Activated naive CD8-positive, alpha-beta T cell treated with anti-CD3 and anti-CD28 coated beads for 36 hours (primary cell): ENCODE data around the gene CREBRF. TPM values are rescaled to one million over a fixed set of nuclear protein-coding genes. Genes with fewer than 3 reads are reported as not detected.
"Not testable (repeated sequence)": the region's sequence is repeated elsewhere in the genome, so short reads cannot be mapped to it uniquely, and the experiment has no call there.

Experiments used
- DNase-seq: peaks from one replicate; pipeline ENCODE4 v3.0.0; 2021
- H3K27ac Mint-ChIP-seq: one replicate; pipeline ENCODE4 v1.8.0; 2022; ENCODE audit warnings: mild to moderate bottlenecking, moderate library complexity, mixed read lengths
- H3K27me3 Mint-ChIP-seq: one replicate; pipeline ENCODE4 v1.8.0; 2022; ENCODE audit warnings: mild to moderate bottlenecking, mixed read lengths
- H3K36me3 Mint-ChIP-seq: one replicate; pipeline ENCODE4 v1.8.0; 2021; ENCODE audit warnings: mild to moderate bottlenecking, mixed read lengths
- H3K4me1 Mint-ChIP-seq: one replicate; pipeline ENCODE4 v1.8.0; 2021; ENCODE audit warnings: mixed read lengths
- H3K4me3 Mint-ChIP-seq: one replicate; pipeline ENCODE4 v1.8.0; 2022; ENCODE audit warnings: mild to moderate bottlenecking, moderate library complexity, mixed read lengths
- H3K9me3 Mint-ChIP-seq: one replicate; pipeline ENCODE4 v1.8.0; 2022; ENCODE audit warnings: mixed read lengths
- total RNA-seq, 2 experiments: library from RNA; stranded (reverse); gene quantifications; one replicate each; pipeline ENCODE4 v1.2.3, GENCODE V29; 2021

The CREBRF gene
- total RNA-seq, 2 experiments from 2014 or later = 8.6 to 8.8 TPM

DNA sequence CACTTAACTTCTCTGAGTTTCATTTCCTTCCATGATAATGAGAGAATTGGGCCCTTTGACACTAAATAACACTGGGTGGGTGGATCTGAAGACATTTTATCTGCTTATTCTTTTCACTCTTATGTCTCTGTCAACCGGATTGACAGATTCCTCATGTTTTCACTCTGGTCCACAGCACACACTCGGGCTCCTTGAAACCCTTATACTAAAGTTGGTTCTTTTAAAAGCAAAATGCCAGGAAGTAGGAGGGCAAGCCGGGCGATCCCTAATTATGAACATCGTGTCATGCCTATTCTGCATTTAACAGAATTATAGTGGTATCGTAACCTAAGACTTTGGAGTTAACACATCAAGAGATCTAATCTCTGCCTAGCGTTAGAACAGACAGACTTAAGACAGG, 28.2 kb upstream of the CREBRF start:
- H3K27ac Mint-ChIP-seq = peak overlapping the region; percentile 13
- no peaks in the 10 kb centered on the region for H3K27me3 Mint-ChIP-seq
- no peak for DNase-seq
- no peaks in the 10 kb centered on the region for H3K9me3 Mint-ChIP-seq
- H3K4me1 Mint-ChIP-seq = peaks cover 8% of the 10 kb centered on the region
- H3K4me3 Mint-ChIP-seq = no peak overlapping the region
- H3K36me3 Mint-ChIP-seq = peaks cover 20% of the 10 kb centered on the region

DNA sequence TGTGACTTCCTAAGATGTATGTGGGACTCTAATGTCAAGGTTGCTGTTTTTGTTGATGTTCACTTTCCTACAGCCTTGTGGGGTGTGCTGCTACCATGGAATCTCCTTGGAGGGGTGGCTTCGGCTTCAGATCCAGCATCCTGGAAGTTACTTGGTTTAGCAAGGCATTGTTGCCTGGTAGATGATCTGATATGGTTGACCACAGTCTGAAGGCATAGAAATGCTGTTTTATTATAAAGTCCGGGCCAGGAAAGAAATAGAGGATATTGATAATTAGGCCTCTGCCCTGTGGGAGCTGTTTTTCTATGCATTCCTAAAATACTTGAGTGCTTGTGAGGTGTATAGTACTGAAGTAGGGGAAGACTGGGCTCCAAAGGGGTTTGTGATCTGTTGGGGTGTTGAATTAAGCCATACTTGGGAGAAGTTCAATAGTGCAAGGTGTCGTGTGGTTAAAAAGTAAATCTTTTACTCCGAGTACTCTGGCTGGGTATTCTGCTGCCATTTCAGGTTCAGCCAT, 27.3 kb upstream of the CREBRF start:
- Mint-ChIP-seq H3K4me1 (peaks cover 16% of the 10 kb centered on the region), H3K9me3 (no peaks in the 10 kb centered on the region), H3K36me3 (peaks cover 21% of the 10 kb centered on the region), H3K27ac (no peak overlapping the region), H3K4me3 (no peak overlapping the region), H3K27me3 (no peaks in the 10 kb centered on the region)
- DNase-seq = no peak

DNA sequence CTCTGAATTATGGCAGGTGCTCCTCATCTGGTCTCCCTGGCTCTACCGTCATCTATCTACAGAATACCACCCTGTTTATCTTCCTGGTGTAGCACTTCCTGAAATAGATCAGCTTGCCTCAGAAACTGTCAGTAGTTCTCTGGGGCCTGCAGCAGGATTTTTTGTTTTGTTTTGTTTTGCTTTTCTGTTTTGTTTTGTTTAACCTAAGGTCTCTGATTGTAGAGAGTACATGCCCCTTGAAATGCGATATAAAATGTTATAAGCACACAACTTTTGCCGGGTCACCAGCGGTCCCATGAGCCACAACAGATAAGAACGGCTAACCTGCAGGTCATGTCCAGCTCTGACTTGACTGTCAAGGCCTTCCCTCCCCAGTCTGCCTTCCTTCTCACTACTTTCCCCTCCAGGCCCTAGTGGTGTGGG, 26.6 kb upstream of the CREBRF start:
- Mint-ChIP-seq H3K4me3 (no peak overlapping the region), H3K27me3 (no peaks in the 10 kb centered on the region), H3K9me3 (no peaks in the 10 kb centered on the region), H3K36me3 (peaks cover 22% of the 10 kb centered on the region), H3K27ac (no peak overlapping the region), H3K4me1 (peaks cover 20% of the 10 kb centered on the region)
- no peak for DNase-seq

DNA sequence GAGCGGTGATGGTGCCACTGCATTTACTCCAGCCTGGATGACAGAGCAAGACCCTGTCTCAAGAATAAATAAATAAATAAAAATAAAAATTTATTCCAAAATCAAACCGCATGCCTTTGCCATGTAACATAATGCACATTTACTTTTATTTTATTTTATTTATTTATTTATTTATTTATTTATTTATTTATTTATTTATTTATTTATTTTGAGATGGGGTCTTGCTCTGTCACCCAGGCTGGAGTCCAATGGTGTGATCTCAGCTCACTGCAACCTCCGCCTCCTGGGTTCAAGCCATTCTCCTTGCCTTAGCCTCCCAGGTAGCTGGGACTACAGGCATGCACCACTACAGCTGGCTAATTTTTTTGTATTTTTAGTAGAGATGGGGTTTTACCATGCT, 24.1 kb upstream of the CREBRF start:
- peaks cover 42% of the 10 kb centered on the region for H3K4me1 Mint-ChIP-seq
- H3K27ac Mint-ChIP-seq, H3K9me3 Mint-ChIP-seq, H3K4me3 Mint-ChIP-seq, DNase-seq, H3K27me3 Mint-ChIP-seq: not testable (repeated sequence)
- H3K36me3 Mint-ChIP-seq = peaks cover 39% of the 10 kb centered on the region

DNA sequence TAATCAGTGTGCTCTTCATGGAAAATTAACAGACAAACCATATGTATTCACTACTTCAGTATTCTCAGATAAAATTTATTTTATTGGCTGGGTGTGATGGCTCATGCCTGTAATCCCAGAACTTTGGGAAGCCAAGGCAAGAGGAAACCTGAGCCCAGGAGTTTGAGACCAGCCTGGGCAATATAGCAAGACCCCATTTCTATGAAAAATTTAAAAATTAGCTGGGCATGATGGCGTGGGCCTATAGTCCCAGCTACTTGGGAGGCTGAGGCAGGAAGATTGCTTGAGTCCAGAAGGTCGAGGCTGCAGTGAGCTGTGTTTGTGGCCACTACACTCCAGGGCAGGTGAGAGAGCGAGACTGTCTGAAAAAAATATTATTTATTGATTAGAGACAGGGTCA, 23.4 kb upstream of the CREBRF start:
- H3K4me3 Mint-ChIP-seq = no peak overlapping the region
- no peaks in the 10 kb centered on the region for H3K27me3 Mint-ChIP-seq
- no peak for DNase-seq
- H3K27ac Mint-ChIP-seq = peak overlapping the region; percentile 7
- peaks cover 45% of the 10 kb centered on the region for H3K4me1 Mint-ChIP-seq
- peaks cover 42% of the 10 kb centered on the region for H3K36me3 Mint-ChIP-seq
- H3K9me3 Mint-ChIP-seq = peaks cover 2% of the 10 kb centered on the region

DNA sequence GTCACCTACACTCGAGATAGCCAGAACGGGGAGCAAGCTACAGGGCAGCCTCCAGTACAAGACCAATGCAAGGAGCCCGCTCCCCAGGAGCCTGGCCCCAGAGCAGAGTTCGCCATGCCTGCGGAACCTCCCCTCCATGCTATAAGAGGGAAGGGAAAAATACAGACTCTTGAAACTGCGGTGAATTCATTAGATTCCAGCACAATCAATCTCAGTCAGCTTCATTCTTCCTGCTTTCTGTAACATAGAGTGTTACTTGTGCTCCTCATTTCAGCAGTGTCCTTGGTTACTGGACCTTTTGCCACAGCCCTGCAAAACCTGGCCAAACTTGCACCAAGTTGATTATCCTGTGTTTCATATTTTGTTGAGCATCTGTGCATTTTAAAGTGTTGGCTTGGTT, 22.2 kb upstream of the CREBRF start:
- Mint-ChIP-seq H3K4me1 (peaks cover 47% of the 10 kb centered on the region), H3K27me3 (no peaks in the 10 kb centered on the region), H3K9me3 (peaks cover 2% of the 10 kb centered on the region), H3K36me3 (peaks cover 42% of the 10 kb centered on the region), H3K27ac (peak overlapping the region; percentile 93), H3K4me3 (no peak overlapping the region)
- no peak for DNase-seq

DNA sequence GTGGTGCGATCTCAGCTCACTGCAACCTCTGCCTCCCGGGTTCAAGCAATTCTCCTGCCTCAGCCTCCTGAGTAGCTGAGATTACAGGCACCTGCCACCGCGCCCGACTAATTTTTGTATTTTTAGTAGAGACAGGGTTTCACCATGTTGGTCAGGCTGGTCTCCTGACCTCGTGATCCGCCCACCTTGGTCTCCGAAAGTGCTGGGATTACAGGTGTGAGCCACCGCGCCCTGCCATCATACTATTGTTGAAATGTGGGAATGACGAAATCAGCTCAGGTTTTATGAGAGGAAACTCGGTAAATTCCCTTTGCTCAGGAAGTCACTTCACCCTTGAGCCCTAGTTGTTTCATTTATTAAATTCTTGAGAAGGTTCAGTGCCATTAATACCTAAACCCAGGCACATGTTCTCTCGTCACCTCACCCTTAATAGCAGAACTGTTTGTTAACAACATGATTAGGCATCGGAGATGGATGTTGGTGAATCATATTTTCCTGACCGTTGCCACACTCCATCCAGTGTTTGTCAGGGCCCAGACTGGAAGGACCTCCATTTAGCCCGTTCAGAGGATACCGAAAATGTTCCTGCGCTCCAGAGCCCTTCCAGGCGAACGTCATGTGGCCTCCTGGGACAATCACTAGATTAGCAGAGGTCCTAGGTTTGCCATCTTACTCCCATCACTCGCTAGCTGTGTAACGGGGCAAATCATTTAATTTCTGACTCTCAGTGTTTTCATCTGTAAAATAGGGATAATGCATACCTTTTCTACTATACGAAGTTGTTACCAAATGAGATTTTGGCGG, 20.0 kb upstream of the CREBRF start:
- H3K27me3 Mint-ChIP-seq = no peaks in the 10 kb centered on the region
- H3K36me3 Mint-ChIP-seq = peaks cover 42% of the 10 kb centered on the region
- H3K9me3 Mint-ChIP-seq = peaks cover 4% of the 10 kb centered on the region
- H3K4me1 Mint-ChIP-seq = peaks cover 61% of the 10 kb centered on the region
- DNase-seq = peak; percentile 18
- H3K4me3 Mint-ChIP-seq = peak overlapping the region; percentile 71
- peak overlapping the region; percentile 93 for H3K27ac Mint-ChIP-seq

DNA sequence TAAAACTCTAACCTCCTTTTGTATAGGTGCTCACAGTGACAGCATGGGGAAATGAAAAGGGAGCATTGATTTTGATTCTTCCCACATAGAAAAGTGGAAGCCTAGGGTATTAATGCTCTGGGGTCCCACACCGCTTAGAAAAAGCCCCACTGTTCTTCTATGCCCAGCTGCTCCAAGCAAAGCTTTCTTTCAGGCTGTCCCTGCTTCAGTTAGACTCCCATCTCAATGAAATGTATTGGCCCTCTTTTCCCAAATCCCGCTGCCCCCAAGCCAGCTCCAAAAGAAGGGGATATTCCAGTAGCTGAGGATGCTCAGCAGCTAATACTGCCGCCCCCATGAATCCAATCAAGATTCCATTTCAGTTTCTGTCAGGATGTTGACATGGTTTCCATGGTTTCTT, 17.0 kb upstream of the CREBRF start:
- peak overlapping the region; percentile 62 for H3K27ac Mint-ChIP-seq
- peaks cover 26% of the 10 kb centered on the region for H3K36me3 Mint-ChIP-seq
- H3K4me1 Mint-ChIP-seq = peaks cover 46% of the 10 kb centered on the region
- peaks cover 4% of the 10 kb centered on the region for H3K9me3 Mint-ChIP-seq
- DNase-seq = no peak
- H3K4me3 Mint-ChIP-seq = no peak overlapping the region
- no peaks in the 10 kb centered on the region for H3K27me3 Mint-ChIP-seq

DNA sequence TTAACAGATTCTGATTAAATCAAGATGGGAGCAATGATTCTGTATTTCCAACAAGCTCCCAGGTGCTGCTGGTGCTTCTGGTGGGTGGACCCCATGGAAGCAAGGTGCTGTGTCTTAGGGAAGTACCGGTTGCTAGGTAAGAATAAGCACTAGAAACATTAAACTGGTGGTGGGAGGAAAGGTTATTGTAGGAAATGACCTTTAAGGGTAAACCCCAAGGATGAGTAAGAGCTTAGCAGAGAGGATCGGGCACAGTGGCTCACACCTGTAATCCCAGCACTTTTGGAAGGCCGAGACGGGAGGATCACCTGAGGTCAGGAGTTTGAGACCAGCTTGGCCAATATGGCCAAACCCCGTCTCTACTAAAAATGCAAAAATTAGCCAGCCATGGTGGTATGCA, 16.2 kb upstream of the CREBRF start:
- Mint-ChIP-seq H3K27me3 (no peaks in the 10 kb centered on the region), H3K27ac (peak overlapping the region; percentile 17), H3K4me3 (no peak overlapping the region)

DNA sequence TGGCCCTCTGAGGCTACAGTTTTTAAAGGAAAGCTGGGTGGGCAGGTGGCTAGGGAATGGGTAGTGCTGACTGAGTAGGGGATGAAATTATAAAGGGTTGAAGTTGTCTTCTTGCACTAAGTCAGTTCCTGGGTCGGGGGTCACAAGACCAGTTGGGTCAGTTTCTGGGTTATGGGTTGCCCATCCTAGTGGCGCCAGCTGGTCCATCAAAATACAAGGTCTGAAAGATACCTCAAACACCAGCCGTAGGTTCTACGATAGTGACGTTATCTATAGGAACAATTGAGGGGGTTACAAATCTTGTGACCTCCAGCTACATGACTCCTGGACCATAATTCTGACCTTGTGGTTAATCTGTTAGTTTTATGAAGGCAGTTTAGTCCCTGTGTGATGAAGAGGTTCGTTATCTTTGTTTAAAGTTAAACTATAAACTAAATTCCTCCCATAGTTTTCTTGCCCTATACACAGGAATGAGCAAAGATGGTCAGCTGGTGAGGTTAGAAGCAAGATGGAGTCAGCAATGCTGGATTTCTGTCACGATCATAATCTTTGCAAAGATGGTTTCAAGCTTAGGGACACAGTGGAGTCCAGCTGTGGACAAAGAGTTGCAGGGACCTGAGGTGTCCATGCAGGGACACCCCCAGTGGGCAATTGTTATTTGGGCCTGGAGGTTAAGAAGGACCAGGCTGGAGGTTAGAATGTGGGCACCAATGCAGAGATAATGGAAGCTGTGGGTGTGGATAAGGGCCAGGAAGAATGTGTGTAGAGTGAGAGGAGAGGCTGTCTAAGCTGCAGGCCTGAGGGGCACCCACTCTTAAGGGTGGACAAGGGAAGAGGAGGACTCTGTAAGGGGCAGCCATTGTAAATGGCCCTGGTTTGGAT, 14.0 kb upstream of the CREBRF start:
- peaks cover 2% of the 10 kb centered on the region for H3K9me3 Mint-ChIP-seq

More for the DNA sequence above, 16.2 kb upstream of the CREBRF start:
- Mint-ChIP-seq H3K9me3 (peaks cover 4% of the 10 kb centered on the region), H3K36me3 (peaks cover 19% of the 10 kb centered on the region), H3K4me1 (peaks cover 38% of the 10 kb centered on the region)
- DNase-seq = no peak

DNA sequence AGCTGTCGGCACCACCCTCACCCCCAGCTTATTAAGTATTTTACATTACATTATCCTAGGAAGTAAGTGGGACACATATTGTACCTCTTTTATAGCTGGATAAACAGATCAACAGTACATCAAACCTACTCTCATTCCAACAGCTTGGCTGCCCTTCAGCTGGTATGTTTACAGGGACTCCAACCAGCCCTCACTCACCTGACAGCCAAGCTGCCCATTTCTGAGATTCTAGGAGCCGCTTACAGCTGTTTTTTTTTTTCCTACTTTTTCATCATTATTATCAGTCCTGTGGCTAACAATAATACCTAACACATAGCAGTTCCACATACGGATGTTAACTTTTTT, 13.4 kb upstream of the CREBRF start:
- peaks cover 2% of the 10 kb centered on the region for H3K9me3 Mint-ChIP-seq
- no peak for DNase-seq
- no peaks in the 10 kb centered on the region for H3K27me3 Mint-ChIP-seq
- no peak overlapping the region for H3K27ac Mint-ChIP-seq
- H3K4me3 Mint-ChIP-seq = no peak overlapping the region
- peaks cover 16% of the 10 kb centered on the region for H3K4me1 Mint-ChIP-seq
- no peaks in the 10 kb centered on the region for H3K36me3 Mint-ChIP-seq

More for the DNA sequence above, 14.0 kb upstream of the CREBRF start:
- H3K36me3 Mint-ChIP-seq = peaks cover 3% of the 10 kb centered on the region
- H3K4me1 Mint-ChIP-seq = peaks cover 19% of the 10 kb centered on the region
- no peaks in the 10 kb centered on the region for H3K27me3 Mint-ChIP-seq
- DNase-seq = no peak
- H3K27ac Mint-ChIP-seq = no peak overlapping the region
- no peak overlapping the region for H3K4me3 Mint-ChIP-seq

DNA sequence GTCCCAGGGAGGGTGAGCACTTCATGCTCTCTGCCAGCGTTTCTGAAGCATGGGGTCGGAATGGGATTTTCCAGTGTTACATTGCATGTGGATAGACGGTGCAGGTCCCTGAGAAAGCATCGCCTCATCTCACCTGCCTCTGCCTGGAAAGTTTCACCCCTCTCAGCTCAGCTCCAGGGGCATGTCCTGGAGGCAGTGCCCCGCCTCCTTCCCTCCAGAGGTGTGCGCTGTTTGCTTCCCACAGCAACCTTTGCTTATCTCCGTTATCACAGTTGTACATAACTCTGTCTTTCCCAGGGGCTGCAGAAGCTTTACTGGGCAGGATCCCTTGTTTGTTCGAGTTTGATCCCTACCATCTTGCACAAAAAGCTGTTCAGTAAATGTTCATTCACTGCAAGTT, 10.7 kb upstream of the CREBRF start:
- H3K4me1 Mint-ChIP-seq = peaks cover under 1% of the 10 kb centered on the region
- H3K9me3 Mint-ChIP-seq = no peaks in the 10 kb centered on the region
- no peaks in the 10 kb centered on the region for H3K36me3 Mint-ChIP-seq
- DNase-seq = no peak
- no peaks in the 10 kb centered on the region for H3K27me3 Mint-ChIP-seq
- no peak overlapping the region for H3K27ac Mint-ChIP-seq
- no peak overlapping the region for H3K4me3 Mint-ChIP-seq

DNA sequence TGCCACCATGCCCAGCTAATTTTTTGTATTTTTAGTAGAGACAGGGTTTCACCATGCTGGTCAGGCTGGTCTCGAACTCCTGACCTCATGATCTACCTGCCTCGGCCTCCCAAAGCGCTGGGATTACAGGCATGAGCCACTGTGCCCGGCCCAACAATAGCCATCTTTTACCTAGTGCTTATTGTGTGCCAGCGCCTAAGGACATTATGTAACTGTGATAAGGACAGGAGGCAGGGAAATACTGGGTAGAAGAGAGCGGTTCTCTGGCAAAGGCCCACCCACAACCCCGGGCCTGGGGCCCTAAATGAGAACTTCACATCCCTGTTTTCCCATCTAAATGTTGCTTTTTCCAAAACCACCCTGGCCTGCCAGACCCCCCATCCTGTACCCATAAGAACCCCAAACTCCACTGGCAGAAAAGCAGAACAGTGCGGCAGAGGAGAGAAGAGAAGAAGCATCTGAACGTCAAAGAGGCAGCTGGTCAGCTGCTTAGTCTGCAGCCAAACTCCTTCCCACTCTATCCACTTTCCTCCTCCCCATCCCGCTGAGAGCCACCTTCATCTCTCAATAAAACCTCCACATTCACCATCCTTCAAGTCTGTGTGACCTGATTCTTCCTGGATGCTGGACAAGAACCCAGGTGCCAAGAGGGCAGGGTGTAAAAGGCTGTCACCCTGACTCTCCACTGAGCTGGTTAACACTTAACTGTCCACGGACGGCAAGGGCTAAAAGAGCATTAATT, 8.9 kb upstream of the CREBRF start:
- not testable (repeated sequence) for H3K4me3 Mint-ChIP-seq, H3K9me3 Mint-ChIP-seq, H3K27me3 Mint-ChIP-seq, H3K27ac Mint-ChIP-seq, DNase-seq, H3K4me1 Mint-ChIP-seq, H3K36me3 Mint-ChIP-seq

DNA sequence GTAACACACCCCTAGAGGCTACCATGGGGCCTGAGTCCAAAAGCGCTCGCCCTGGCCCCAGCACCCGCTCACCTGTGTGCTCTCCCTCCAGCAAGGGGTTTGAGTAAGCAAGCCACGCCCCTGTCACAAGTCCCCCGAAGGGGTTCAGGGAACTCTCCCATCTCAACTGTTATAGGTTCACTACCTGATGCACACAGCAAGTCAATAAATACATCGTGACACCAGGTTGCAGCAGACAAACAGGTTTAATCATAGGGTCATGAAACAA, 8.4 kb upstream of the CREBRF start:
- Mint-ChIP-seq H3K9me3 (no peaks in the 10 kb centered on the region), H3K27ac (no peak overlapping the region), H3K4me3 (no peak overlapping the region), H3K4me1 (peaks cover 2% of the 10 kb centered on the region), H3K36me3 (no peaks in the 10 kb centered on the region), H3K27me3 (no peaks in the 10 kb centered on the region)
- DNase-seq = no peak

DNA sequence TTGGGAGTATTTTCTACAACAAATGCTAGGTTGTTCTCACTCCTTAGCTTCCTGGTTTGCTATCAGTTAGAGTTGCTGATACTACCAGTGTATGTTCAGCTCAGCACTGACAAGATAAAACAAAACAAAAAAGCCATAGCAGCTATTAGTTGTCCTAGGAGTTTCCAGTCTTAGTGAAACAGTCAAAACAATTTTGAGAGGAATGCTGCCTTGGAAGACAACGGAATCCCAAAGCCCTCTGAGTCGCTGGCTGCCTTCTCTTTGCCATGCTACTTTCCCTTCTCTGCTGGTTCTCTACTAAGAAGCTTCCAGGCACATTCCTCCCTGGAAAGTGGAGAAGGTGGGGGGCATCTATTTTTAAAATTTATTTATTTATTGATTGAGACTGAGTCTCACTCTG, 5.4 kb upstream of the CREBRF start:
- H3K36me3 Mint-ChIP-seq = no peaks in the 10 kb centered on the region
- no peak for DNase-seq
- H3K4me3 Mint-ChIP-seq = no peak overlapping the region
- no peaks in the 10 kb centered on the region for H3K9me3 Mint-ChIP-seq
- H3K4me1 Mint-ChIP-seq = peaks cover 23% of the 10 kb centered on the region
- no peaks in the 10 kb centered on the region for H3K27me3 Mint-ChIP-seq
- no peak overlapping the region for H3K27ac Mint-ChIP-seq
